ENCODE results near the gene GDAP1L1. TPM values are rescaled to one million over a fixed set of nuclear protein-coding genes. Genes with fewer than 3 reads are reported as not detected.

The GDAP1L1 gene
- total RNA-seq, 1 experiment from 2014 or later, result 0.54 TPM

DNA sequence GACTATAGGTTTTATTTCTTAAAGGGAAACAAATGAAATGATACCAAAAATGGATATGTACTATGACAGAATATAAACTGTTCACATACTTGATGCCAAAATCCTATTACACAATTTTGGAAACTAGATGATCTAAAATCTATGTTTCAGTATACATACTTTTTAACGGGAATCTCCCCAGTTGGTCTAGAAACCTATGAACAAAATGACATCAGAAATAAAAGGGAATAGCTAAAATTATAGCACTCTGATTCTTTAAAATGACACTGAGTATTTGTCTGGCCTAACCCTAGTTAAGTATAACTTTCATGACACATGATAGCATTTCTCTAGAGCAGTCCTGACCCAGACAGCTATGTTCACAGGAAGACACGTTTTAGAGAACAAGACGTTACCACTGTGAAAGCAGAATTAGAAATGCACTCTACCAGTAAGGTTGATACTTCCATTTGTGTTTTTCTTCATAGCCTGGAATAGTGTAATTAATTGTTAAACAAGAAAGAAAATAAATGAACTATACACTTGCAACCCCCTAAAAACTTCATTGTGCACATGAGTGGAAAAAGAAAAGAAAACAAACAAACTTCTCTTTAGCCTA, 39.9 kb upstream of the GDAP1L1 start:
- ChIA-PET POLR2A (ENCODE audit: low non-redundant PET) (no interaction called here), CTCF (no interaction called here)
- H3K9me3 ChIP-seq (ENCODE audit: low read depth, low read length, poor library complexity, severe bottlenecking), result no peaks in the 10 kb centered on the region
- no TSS peak for BruUV-seq (replicated peaks)
- TF ChIP-seq, protein P1, sequence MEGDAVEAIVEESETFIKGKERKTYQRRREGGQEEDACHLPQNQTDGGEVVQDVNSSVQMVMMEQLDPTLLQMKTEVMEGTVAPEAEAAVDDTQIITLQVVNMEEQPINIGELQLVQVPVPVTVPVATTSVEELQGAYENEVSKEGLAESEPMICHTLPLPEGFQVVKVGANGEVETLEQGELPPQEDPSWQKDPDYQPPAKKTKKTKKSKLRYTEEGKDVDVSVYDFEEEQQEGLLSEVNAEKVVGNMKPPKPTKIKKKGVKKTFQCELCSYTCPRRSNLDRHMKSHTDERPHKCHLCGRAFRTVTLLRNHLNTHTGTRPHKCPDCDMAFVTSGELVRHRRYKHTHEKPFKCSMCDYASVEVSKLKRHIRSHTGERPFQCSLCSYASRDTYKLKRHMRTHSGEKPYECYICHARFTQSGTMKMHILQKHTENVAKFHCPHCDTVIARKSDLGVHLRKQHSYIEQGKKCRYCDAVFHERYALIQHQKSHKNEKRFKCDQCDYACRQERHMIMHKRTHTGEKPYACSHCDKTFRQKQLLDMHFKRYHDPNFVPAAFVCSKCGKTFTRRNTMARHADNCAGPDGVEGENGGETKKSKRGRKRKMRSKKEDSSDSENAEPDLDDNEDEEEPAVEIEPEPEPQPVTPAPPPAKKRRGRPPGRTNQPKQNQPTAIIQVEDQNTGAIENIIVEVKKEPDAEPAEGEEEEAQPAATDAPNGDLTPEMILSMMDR (conservative IDR thresholded peaks at IDR 0.05; ENCODE audit: low read depth, low read length), result no peak
- peaks cover 29% of the 10 kb centered on the region for H3K4me1 ChIP-seq (ENCODE audit: insufficient read depth, low read length, poor library complexity, severe bottlenecking)
- no peak overlapping the region for H3K27ac ChIP-seq (ENCODE audit: low read depth, low read length, poor library complexity, severe bottlenecking)
- no peak for DNase-seq (ENCODE audit: low spot score)
- intact Hi-C loops (cut with micrococcal nuclease; ENCODE audit: unreplicated experiment), result no loop called here
- peaks cover 31% of the 10 kb centered on the region for H3K36me3 ChIP-seq (ENCODE audit: insufficient read depth, low read length, poor library complexity, severe bottlenecking)
- no peaks in the 10 kb centered on the region for H3K27me3 ChIP-seq (replicated peaks; ENCODE audit: insufficient read depth, low read depth, low read length, poor library complexity)
- H3K4me3 ChIP-seq (ENCODE audit: low read depth, low read length, poor library complexity, severe bottlenecking), result no peak overlapping the region

DNA sequence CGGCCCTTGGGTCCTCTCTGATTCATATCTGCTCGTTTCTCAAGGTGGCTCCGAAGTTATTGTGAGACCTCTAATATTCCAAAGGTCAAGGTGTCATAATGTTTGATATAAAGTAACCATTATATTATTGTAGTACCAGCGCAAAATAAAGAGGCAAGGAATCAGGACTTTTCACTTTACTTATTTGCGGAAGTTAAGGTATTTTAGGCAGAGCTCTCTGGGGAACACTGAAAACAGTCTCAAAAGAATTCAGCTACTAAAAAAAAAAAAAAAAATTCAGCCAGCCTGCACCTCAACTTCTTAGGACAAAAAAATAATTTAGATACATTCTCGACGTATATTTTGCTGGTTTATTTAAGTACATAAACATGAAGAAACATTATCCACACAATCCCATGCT, 38.9 kb upstream of the GDAP1L1 start:
- Histone ChIP-seq H3K4me1 (ENCODE audit: insufficient read depth, low read length, poor library complexity, severe bottlenecking) (peaks cover 29% of the 10 kb centered on the region), H3K9me3 (ENCODE audit: low read depth, low read length, poor library complexity, severe bottlenecking) (no peaks in the 10 kb centered on the region), H3K36me3 (ENCODE audit: insufficient read depth, low read length, poor library complexity, severe bottlenecking) (peaks cover 21% of the 10 kb centered on the region), H3K27me3 (replicated peaks; ENCODE audit: insufficient read depth, low read depth, low read length, poor library complexity) (no peaks in the 10 kb centered on the region), H3K4me3 (ENCODE audit: low read depth, low read length, poor library complexity, severe bottlenecking) (peak overlapping the region; percentile 95), H3K27ac (ENCODE audit: low read depth, low read length, poor library complexity, severe bottlenecking) (no peak overlapping the region)
- TF ChIP-seq, protein P1 (conservative IDR thresholded peaks at IDR 0.05; ENCODE audit: low read depth, low read length), result no peak
- TF ChIP-seq EZH2 (IDR thresholded peaks at IDR 0.05; ENCODE audit: borderline replicate concordance, low read depth, low read length, poor library complexity, severe bottlenecking), result no peak
- ChIA-PET POLR2A (ENCODE audit: low non-redundant PET) (no interaction called here), CTCF (no interaction called here)
- no peak for DNase-seq (ENCODE audit: low spot score)
- BruUV-seq (replicated peaks), result no TSS peak
- intact Hi-C loops (cut with micrococcal nuclease; ENCODE audit: unreplicated experiment), result no loop called here

DNA sequence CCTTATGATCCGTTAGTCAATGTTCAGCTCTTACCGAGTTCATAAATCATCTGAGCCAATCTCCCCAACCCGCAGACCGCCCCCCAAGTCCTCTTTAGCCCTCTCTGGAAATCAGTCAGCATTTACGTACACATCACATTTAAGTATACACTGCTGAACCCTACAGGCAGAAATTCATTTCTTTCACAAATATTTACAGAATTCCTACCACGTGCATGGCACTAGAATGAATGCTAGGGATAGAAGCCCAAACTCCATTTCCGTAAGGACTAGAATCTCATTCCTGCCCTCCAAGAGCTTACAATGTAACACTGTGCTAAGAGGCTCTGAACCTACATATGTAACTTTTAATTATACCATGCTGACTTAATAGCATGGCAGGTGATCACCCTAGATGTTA, 38.3 kb upstream of the GDAP1L1 start:
- CTCF ChIA-PET, result no interaction called here
- peaks cover 28% of the 10 kb centered on the region for H3K4me1 ChIP-seq (ENCODE audit: insufficient read depth, low read length, poor library complexity, severe bottlenecking)
- peak overlapping the region; percentile 95 for H3K4me3 ChIP-seq (ENCODE audit: low read depth, low read length, poor library complexity, severe bottlenecking)
- intact Hi-C loops (cut with micrococcal nuclease; ENCODE audit: unreplicated experiment), result no loop called here
- POLR2A ChIA-PET (ENCODE audit: low non-redundant PET), result no interaction called here
- TF ChIP-seq EZH2 (IDR thresholded peaks at IDR 0.05; ENCODE audit: borderline replicate concordance, low read depth, low read length, poor library complexity, severe bottlenecking), result no peak
- H3K27me3 ChIP-seq (replicated peaks; ENCODE audit: insufficient read depth, low read depth, low read length, poor library complexity), result no peaks in the 10 kb centered on the region
- peak overlapping the region; percentile 94 for H3K27ac ChIP-seq (ENCODE audit: low read depth, low read length, poor library complexity, severe bottlenecking)
- no TSS peak for BruUV-seq (replicated peaks)
- no peak for DNase-seq (ENCODE audit: low spot score)
- H3K9me3 ChIP-seq (ENCODE audit: low read depth, low read length, poor library complexity, severe bottlenecking), result no peaks in the 10 kb centered on the region
- H3K36me3 ChIP-seq (ENCODE audit: insufficient read depth, low read length, poor library complexity, severe bottlenecking), result peaks cover 17% of the 10 kb centered on the region

Measured in A673 (cell line).